Fibroblast of skin of scalp (primary cell): ENCODE measurements around the gene ADAMTS18.

ENCODE experiments used
- DNase-seq: peaks from one replicate; pipeline ENCODE4 v3.0.0-alpha.2; 2013

Gene ADAMTS18

GRCh38 chr16:77434022-77434529 is 758 bp downstream of the ADAMTS18 start:
- DNase-seq = no peak

DNA sequence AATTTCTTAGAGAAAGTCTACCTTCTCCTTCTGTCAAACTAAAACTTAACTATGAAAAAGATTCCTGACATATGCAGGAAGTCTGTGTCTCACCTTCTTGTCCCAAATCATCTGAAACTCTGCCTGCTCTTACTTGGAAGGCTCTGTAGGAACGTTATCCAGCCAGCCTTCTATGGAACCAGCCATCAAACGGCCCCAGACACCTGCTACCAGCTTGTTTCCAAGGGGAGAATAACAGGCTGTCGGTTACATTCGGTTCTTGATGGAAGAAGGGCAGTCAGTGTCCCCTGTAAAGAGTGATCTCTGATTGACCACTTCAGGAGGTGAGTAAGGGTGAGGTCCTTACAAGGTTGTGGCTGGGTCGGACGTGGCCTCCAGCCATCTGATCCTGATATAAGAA is 1.7 kb downstream of the ADAMTS18 start:
- DNase-seq = no peak

- no peak for DNase-seq
Measured at GRCh38 chr16:77432264-77432663, 2.6 kb downstream of the ADAMTS18 start.

GRCh38 chr16:77430787-77431585 is 3.8 kb downstream of the ADAMTS18 start:
- DNase-seq = no peak

- no peak for DNase-seq
Measured at GRCh38 chr16:77430360-77430759, 4.5 kb downstream of the ADAMTS18 start.

GRCh38 chr16:77424871-77425604 is 9.8 kb downstream of the ADAMTS18 start:
- no peak for DNase-seq

GRCh38 chr16:77422196-77422784 is 12.5 kb downstream of the ADAMTS18 start:
- no peak for DNase-seq

- no peak for DNase-seq
Measured at GRCh38 chr16:77416939-77417480, 17.8 kb downstream of the ADAMTS18 start.

DNA sequence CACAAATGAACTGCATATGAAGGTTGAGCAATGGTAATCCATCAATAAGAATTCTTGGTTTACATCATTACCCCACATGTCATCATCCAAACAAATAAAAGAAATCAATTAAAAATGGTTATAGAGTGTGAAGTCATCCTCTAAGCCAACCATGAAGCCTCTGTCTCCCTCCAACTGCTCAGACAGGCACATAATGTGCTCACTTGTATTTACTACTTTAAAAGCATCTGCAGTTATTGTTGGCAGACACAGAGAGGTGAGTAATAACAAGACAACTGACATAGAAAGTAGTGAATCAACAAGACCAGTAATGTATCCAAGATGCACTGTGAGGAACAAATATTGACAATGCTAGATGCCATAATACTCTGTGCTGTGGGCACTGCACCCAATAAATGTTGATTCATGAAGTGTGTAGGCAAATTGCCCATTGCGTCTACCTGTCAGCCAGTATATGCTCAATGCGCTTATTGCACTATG is 20.0 kb downstream of the ADAMTS18 start:
- DNase-seq = no peak

GRCh38 chr16:77410449-77410848 is 24.4 kb downstream of the ADAMTS18 start:
- DNase-seq = no peak

GRCh38 chr16:77409311-77409710 is 25.5 kb downstream of the ADAMTS18 start:
- no peak for DNase-seq

DNA sequence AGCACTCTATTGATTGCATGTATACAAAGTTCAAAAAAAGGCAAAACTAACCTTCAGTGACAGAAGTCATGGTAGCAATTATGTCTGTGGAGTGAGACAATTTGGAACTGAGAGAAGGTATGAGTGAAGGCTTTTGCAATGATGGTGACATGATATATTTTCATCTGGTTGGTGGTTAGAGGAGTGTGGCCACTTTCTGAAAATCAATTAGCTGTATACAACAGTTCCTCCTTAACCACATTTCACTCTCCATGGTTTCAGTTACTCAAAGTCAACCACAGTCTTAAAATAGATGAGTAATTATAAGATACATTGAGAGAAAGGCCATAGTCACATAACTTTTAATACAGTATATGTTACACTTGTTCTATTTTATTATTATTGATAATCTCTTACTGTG is 26.2 kb downstream of the ADAMTS18 start:
- DNase-seq = no peak

DNA sequence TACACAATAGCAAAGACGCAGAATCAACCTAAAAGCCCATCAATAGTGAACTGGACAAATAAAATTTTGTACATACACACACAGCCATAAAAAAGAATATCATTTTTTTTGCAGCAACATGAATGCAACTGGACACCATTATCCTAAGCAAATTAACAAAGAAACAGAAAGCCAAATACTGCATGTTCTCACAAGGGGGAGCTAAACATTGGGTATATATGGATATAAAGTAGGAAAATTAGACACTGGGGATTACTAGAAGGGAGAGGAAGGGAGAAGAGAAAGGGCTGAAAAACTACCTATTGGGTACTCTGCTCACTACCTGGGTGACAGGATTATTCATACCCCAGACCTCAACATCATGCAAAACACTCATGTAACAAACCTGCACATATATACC is 28.2 kb downstream of the ADAMTS18 start:
- DNase-seq = peak; percentile 4

DNA sequence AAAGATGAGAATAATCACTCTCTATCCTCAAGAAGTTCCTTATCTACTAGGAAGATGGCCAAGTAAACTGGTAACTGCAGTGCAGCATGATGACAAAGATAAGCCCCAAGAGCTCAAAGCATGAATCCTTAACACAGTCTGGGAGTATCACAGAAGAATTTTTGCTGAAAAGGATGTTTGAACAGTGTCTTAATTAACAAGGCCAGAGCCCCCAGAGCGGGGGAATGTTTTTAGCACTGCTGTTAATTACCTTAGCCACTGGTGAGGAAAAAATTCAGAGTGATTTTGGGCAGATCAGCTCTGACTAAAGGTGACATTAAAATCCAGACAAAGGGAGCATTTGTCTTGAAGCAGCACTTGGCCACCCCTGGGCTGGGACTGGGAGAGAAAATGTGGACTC is 30.1 kb downstream of the ADAMTS18 start:
- DNase-seq = no peak

DNA sequence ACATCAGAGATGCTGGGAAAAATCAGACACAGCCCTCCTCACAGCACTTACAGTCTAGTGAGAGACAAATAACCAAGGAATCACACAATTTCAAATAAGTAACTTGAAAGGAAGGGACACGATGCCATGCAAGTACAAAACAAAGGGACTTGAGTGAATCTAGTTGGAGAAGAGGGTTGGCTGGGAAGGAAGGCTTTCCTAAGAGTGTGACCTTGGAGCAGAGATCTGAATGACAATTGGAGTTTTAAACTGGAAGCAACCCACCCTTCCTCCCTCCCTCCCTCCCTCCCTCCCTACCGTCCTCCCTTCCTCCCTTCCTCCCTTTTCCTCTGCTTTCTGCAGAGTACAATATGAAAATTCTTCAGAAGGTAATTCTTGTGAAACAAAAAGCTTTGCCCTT is 31.1 kb downstream of the ADAMTS18 start:
- no peak for DNase-seq

DNA sequence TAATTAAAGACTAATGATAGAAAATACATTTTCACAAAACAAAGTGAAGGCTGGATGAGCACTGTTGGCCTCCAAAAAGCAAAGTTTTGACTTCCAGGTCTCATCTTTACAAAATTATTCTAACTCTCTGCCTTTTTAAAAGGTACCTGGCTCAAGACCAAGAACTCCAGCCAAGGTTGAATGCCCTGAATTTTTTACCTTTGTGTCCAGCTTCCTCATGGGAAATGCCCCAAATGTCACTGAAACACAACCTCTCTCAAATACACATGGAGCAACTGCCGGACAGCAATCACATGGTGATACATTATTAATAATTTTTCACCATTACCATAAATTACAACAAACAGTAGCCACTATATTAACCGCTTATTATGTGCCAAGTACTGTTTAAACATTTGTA is 32.2 kb downstream of the ADAMTS18 start:
- DNase-seq = no peak

GRCh38 chr16:77402118-77402517 is 32.7 kb downstream of the ADAMTS18 start:
- DNase-seq = no peak

GRCh38 chr16:77399546-77399945 is 35.3 kb downstream of the ADAMTS18 start:
- no peak for DNase-seq

DNA sequence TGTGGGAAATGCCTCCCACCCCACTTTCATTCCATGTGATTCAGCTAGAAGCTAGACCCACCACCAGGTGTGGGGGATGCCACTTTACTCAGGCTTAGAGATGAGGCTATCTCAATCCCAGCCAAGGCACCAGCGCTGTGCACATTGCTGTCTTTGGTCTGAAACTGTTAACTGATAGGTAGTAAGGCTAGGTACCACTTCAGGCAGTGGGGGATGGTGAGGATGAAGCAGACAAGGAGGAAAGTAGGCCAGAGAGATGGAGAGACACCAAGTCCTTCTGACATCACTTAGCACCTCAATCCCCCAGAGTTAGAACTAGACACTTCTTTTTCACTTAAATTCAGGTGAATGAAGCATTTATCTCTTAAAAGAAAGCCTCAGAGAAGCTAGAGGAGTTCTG is 35.8 kb downstream of the ADAMTS18 start:
- DNase-seq = no peak

DNA sequence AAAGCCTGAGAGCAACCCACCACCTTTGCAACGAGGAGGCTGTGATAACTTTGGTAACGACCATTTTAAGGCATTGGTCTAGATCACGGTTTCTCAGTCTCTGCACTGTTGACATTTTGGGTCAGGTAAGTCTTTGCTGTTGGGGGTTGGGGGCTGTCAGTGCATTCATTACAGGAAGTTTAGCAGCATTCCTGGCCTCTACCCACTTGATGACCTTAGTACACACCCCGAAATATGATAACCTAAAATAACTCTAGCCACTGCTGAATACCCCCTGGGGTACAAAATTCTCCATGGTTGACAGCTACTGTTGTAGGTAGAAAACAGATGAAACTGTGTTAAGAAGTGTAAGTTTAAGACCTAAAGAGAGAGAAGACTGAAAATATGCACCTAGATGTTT is 36.3 kb downstream of the ADAMTS18 start:
- no peak for DNase-seq

- no peak for DNase-seq
Measured at GRCh38 chr16:77396461-77396860, 38.4 kb downstream of the ADAMTS18 start.

- no peak for DNase-seq
Measured at GRCh38 chr16:77394699-77395098, 40.1 kb downstream of the ADAMTS18 start.

GRCh38 chr16:77393955-77394354 is 40.9 kb downstream of the ADAMTS18 start:
- DNase-seq = no peak
